Ovary (tissue), 9 donors: Measurements from ENCODE around the gene LETM1. TPM values are rescaled to one million over a fixed set of nuclear protein-coding genes. Genes with fewer than 3 reads are reported as not detected.

Experiments used
- DNase-seq, 5 donors: peaks; one replicate each; pipeline ENCODE4 v3.0.0-alpha.2; 2019 to 2020
- H3K27ac ChIP-seq, 2 donors: fragments of 200-600 bp; one replicate each; pipeline versions ENCODE4 v1.5.1 to v1.8.0; 2019 to 2022
- H3K27me3 ChIP-seq: fragments of 200-600 bp; one replicate; pipeline ENCODE4 v1.8.0; 2022
- H3K36me3 ChIP-seq: fragments of 200-600 bp; sonication (generic); one replicate; pipeline ENCODE4 v1.5.1; 2019
- H3K4me1 ChIP-seq: one replicate; pipeline ENCODE4 v1.8.1; 2013; ENCODE audit warnings: mild to moderate bottlenecking, moderate library complexity; ENCODE audit not compliant: insufficient read depth
- H3K4me3 ChIP-seq: fragments of 200-600 bp; sonication (generic); one replicate; pipeline ENCODE4 v1.5.1; 2017
- H3K9me3 ChIP-seq, 2 donors: fragments of 200-600 bp in 1 of 2; sonication (generic) in 1 of 2; one replicate each; pipeline versions ENCODE4 v1.5.1 to v1.8.1; 2013 to 2019; ENCODE audit warnings: mild to moderate bottlenecking in 1 of 2, moderate library complexity in 1 of 2
- CTCF ChIP-seq, 3 donors: fragments of 450-650 bp in 2 of 3; fragments of 200-600 bp in 1 of 3; IDR thresholded peaks; one replicate each; pipeline versions ENCODE4 v1.5.1 to v1.8.0; 2016 to 2022; ENCODE audit warnings: antibody characterized with exemption in 3 of 3, mild to moderate bottlenecking in 1 of 3
- EP300 ChIP-seq: sonication (generic); formaldehyde crosslinking; IDR thresholded peaks from one replicate; pipeline ENCODE4 v1.6.1; 2017; ENCODE audit warnings: antibody characterized with exemption
- POLR2A ChIP-seq: fragments of 450-650 bp; IDR thresholded peaks from one replicate; pipeline ENCODE4 v1.6.1; 2017; ENCODE audit warnings: antibody characterized with exemption, mild to moderate bottlenecking, moderate library complexity
- WGBS, 3 donors: extraction: QIAGEN DNeasy Blood & Tissue Kit in 1 of 3; methylation state at CpG; one replicate each; pipeline versions ENCODE4 v1.1.5 to v1.1.7; 2013 to 2017; 5-methylcytosine and 5-hydroxymethylcytosine counted together
- intact Hi-C, 4 donors: fragments of 100-400 bp; cut with DNase I; formaldehyde crosslinking; loops; one replicate each; pipeline versions ENCODE4 v1.11.0 to v1.15.1; 2022 to 2023
- polyA plus RNA-seq, 2 donors: library from polyadenylated mRNA; stranded (reverse); fragments of 200-250 nt in 1 of 2; fragments of 350-450 nt in 1 of 2; fragmentation: Illumina TruSeq in 1 of 2; extraction: RNeasy Lipid Tissue Mini Kit (QIAGEN cat#74804) in 1 of 2; gene quantifications; one replicate each; pipeline ENCODE4 v1.2.3, GENCODE V29; 2013 to 2014
- total RNA-seq, 7 donors: library from RNA; depleted of rRNA in 2 of 7; stranded (reverse); fragments of >200 nt in 2 of 7; fragmentation: NEBNext Ultra II Directional in 3 of 7; extraction: Animal tissue kit (Norgen Biotek cat#: 25700) in 3 of 7; gene quantifications; one replicate each; pipeline versions ENCODE4 v1.1.0 to v1.2.4, GENCODE V29; 2016 to 2023
- donor health status: DM: no; HTN: no; CAD: no; lungs with moderate emphysema.
- donor health status: DM: no; HTN: no; CAD: no.
- donor health status: Bipolar disorder and iron deficiency.
- donor health status: DM: yes; HTN: yes; CAD: no.
- donor health status: DM: no; HTN: no; CAD: no.
- donor health status: DM: yes; HTN: yes; CAD: no.

LETM1 gene
- total and polyA plus RNA-seq, 9 donors: 9.3 to 43.6 (median 30.5) TPM

GRCh38 chr4:1823545-1823932 lies 32.4 kb downstream of the LETM1 start:
- Histone ChIP-seq H3K4me1 (peaks cover 2% of the 10 kb centered on the region), H3K27ac (no peak overlapping the region), H3K4me3 (no peak overlapping the region), H3K9me3 (no peaks in the 10 kb centered on the region), H3K36me3 (no peaks in the 10 kb centered on the region), H3K27me3 (no peaks in the 10 kb centered on the region)
- TF ChIP-seq EP300 (no peak), CTCF (IDR thresholded peaks at IDR 0.05) (no peak), POLR2A (no peak)
- intact Hi-C loops: no loop called here
- DNase-seq: no peak
- WGBS, 3 donors: 93 to 94% (median 93%) methylated on average over 12 of the region's 12 CpGs

GRCh38 chr4:1822568-1823544 lies 33.1 kb downstream of the LETM1 start:
- Histone ChIP-seq H3K36me3 (no peaks in the 10 kb centered on the region), H3K27me3 (no peaks in the 10 kb centered on the region), H3K4me3 (no peak overlapping the region), H3K27ac (no peak overlapping the region), H3K9me3 (no peaks in the 10 kb centered on the region), H3K4me1 (peaks cover 2% of the 10 kb centered on the region)
- intact Hi-C loops: no loop called here
- no peak for DNase-seq
- WGBS, 3 donors: 89 to 90% (median 89%) methylated on average over 37 of the region's 37 CpGs
- TF ChIP-seq POLR2A (no peak), CTCF (IDR thresholded peaks at IDR 0.05) (no peak), EP300 (no peak)

GRCh38 chr4:1821679-1822567 lies 34.0 kb downstream of the LETM1 start:
- Histone ChIP-seq H3K27ac (no peak overlapping the region), H3K36me3 (no peaks in the 10 kb centered on the region), H3K27me3 (no peaks in the 10 kb centered on the region), H3K4me3 (no peak overlapping the region), H3K4me1 (peaks cover 2% of the 10 kb centered on the region), H3K9me3 (no peaks in the 10 kb centered on the region)
- intact Hi-C loops: no loop called here
- 94 to 97% (median 95%) methylated on average over 18 of the region's 18 CpGs for WGBS, 3 donors
- no peak for TF ChIP-seq EP300
- no peak for TF ChIP-seq CTCF (IDR thresholded peaks at IDR 0.05)
- no peak for TF ChIP-seq POLR2A
- DNase-seq: no peak

- Histone ChIP-seq H3K27me3 (no peaks in the 10 kb centered on the region), H3K4me1 (peaks cover 2% of the 10 kb centered on the region), H3K4me3 (no peak overlapping the region), H3K36me3 (no peaks in the 10 kb centered on the region), H3K9me3 (no peaks in the 10 kb centered on the region), H3K27ac (no peak overlapping the region)
- intact Hi-C loops: no loop called here
- WGBS, 3 donors: 62 to 76% (median 66%) methylated on average over 7 of the region's 7 CpGs
- DNase-seq: no peak
- no peak for TF ChIP-seq EP300
Measured at GRCh38 chr4:1819816-1820215, 36.1 kb downstream of the LETM1 start.
